Ascending aorta (tissue), 2 donors: Measurements from ENCODE around the gene MUSTN1. TPM values are rescaled to one million over a fixed set of nuclear protein-coding genes. Genes with fewer than 3 reads are reported as not detected.
A peak's percentile ranks its signal among the peaks of the same experiment; 100 is the strongest.

Experiments
- DNase-seq, 2 donors: peaks; one replicate each; pipeline ENCODE4 v3.0.0-alpha.2; 2019; ENCODE audit warnings: low spot score in 2 of 2
- H3K27ac ChIP-seq, 2 donors: fragments of 200-600 bp; sonication (generic); one replicate each; pipeline ENCODE4 v1.5.1; 2016 to 2017; ENCODE audit warnings: mild to moderate bottlenecking in 1 of 2
- H3K27me3 ChIP-seq: fragments of 200-600 bp; sonication (generic); one replicate; pipeline ENCODE4 v1.5.1; 2017
- H3K36me3 ChIP-seq, 2 donors: fragments of 200-600 bp; sonication (generic); one replicate each; pipeline ENCODE4 v1.5.1; 2016
- H3K4me1 ChIP-seq, 2 donors: fragments of 200-600 bp; sonication (generic); one replicate each; pipeline ENCODE4 v1.5.1; 2016 to 2017; ENCODE audit warnings: mild to moderate bottlenecking in 1 of 2
- H3K4me3 ChIP-seq, 2 donors: fragments of 200-600 bp; sonication (generic); one replicate each; pipeline ENCODE4 v1.5.1; 2016 to 2017; ENCODE audit warnings: mild to moderate bottlenecking in 1 of 2
- H3K9me3 ChIP-seq, 2 donors: fragments of 200-600 bp; sonication (generic); one replicate each; pipeline ENCODE4 v1.5.1; 2016
- CTCF ChIP-seq, 3 experiments: fragments of 200-600 bp in 2 of 3; fragments of 450-650 bp in 1 of 3; sonication (generic) in 2 of 3; IDR thresholded peaks; one replicate each; pipeline ENCODE4 v1.5.1; 2016 to 2019; ENCODE audit warnings: antibody characterized with exemption in 3 of 3, mild to moderate bottlenecking in 1 of 3, moderate library complexity in 1 of 3
- intact Hi-C: fragments of 100-400 bp; cut with DNase I; formaldehyde crosslinking; loops from one replicate; pipeline ENCODE4 v1.15.1; 2023
- total RNA-seq: library from RNA; depleted of rRNA; stranded (reverse); fragments of >200 nt; gene quantifications from one replicate; pipeline ENCODE4 v1.1.0, GENCODE V29; 2016

The MUSTN1 gene
- total RNA-seq, 1 donor from 2014 or later, result 132 TPM

- no peak for DNase-seq
- Histone ChIP-seq H3K4me1 (no peaks in the 10 kb centered on the region), H3K27me3 (no peaks in the 10 kb centered on the region), H3K9me3 (no peaks in the 10 kb centered on the region), H3K36me3 (peaks cover 32 to 42% of the 10 kb centered on the region in 2 donors), H3K27ac (no peak overlapping the region), H3K4me3 (no peak overlapping the region)
- TF ChIP-seq CTCF (IDR thresholded peaks at IDR 0.05), result no peak
- intact Hi-C loops, result no loop called here
Measured at GRCh38 chr3:52854013-52854412, 19.2 kb upstream of the MUSTN1 start.

GRCh38 chr3:52852419-52852818 is 17.6 kb upstream of the MUSTN1 start:
- H3K27me3 ChIP-seq, result no peaks in the 10 kb centered on the region
- no peak for TF ChIP-seq CTCF (IDR thresholded peaks at IDR 0.05)
- no peaks in the 10 kb centered on the region for H3K4me1 ChIP-seq
- H3K36me3 ChIP-seq, result peaks cover 40 to 57% of the 10 kb centered on the region in 2 donors
- no peak for DNase-seq
- H3K4me3 ChIP-seq, result no peak overlapping the region
- H3K9me3 ChIP-seq, result no peaks in the 10 kb centered on the region
- intact Hi-C loops, result no loop called here
- no peak overlapping the region for H3K27ac ChIP-seq

GRCh38 chr3:52851348-52851747 is 16.5 kb upstream of the MUSTN1 start:
- H3K36me3 ChIP-seq, result peaks cover 40 to 61% of the 10 kb centered on the region in 2 donors
- H3K27me3 ChIP-seq, result no peaks in the 10 kb centered on the region
- no peaks in the 10 kb centered on the region for H3K9me3 ChIP-seq
- H3K27ac ChIP-seq, result no peak overlapping the region
- no peaks in the 10 kb centered on the region for H3K4me1 ChIP-seq
- no peak for DNase-seq
- intact Hi-C loops, result loop anchor here (2.0 kb wide), 1 partner anchor 83 kb away; no protein-coding TSS in a partner anchor
- H3K4me3 ChIP-seq, result no peak overlapping the region
- TF ChIP-seq CTCF (IDR thresholded peaks at IDR 0.05), result peak; percentile 15 to 51 (median 44)

GRCh38 chr3:52849656-52850055 is 14.8 kb upstream of the MUSTN1 start:
- H3K4me3 ChIP-seq, result no peak overlapping the region
- no peak for DNase-seq
- TF ChIP-seq CTCF (IDR thresholded peaks at IDR 0.05), result no peak
- peak overlapping the region in 1 of 2 donors; percentile 65 for H3K27ac ChIP-seq
- peaks cover 5 to 12% of the 10 kb centered on the region in 2 donors for H3K4me1 ChIP-seq
- intact Hi-C loops, result loop anchor here (2.0 to 5.0 kb wide), 2 partner anchors 85 to 198 kb away; partner anchors contain the start of gene SFMBT1
- H3K9me3 ChIP-seq, result no peaks in the 10 kb centered on the region
- peaks cover 37 to 57% of the 10 kb centered on the region in 2 donors for H3K36me3 ChIP-seq
- H3K27me3 ChIP-seq, result no peaks in the 10 kb centered on the region

DNA sequence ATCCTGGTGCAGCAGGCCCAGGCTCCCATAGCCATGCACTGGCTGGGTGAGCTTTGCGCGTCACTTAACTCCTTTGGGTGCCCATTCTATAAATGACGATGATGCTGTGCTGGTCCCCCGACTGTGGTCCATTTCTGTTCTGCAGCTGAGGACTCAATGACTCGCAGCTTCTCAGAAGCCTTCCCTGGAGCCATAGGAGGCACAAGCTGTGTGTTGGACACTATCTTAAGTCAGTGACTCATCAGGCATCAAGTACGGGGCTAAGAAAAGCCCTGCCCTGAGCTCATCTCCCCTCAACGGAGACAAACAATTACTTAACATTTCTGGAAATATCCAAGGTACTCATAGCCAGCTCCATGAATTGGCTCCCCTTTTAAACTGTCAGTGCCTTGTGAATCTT is 13.8 kb upstream of the MUSTN1 start:
- DNase-seq, result no peak
- no peaks in the 10 kb centered on the region for H3K27me3 ChIP-seq
- intact Hi-C loops, result loop anchor here (5.0 kb wide), 1 partner anchor 199 kb away; the partner anchor contains the start of gene SFMBT1
- peaks cover 11 to 23% of the 10 kb centered on the region in 2 donors for H3K4me1 ChIP-seq
- peaks cover 37 to 53% of the 10 kb centered on the region in 2 donors for H3K36me3 ChIP-seq
- no peak overlapping the region for H3K4me3 ChIP-seq
- H3K27ac ChIP-seq, result peak overlapping the region; percentile 22 to 92
- TF ChIP-seq CTCF (IDR thresholded peaks at IDR 0.05), result no peak
- H3K9me3 ChIP-seq, result no peaks in the 10 kb centered on the region

- Histone ChIP-seq H3K27ac (peak overlapping the region; percentile 89 to 92), H3K4me3 (no peak overlapping the region), H3K9me3 (no peaks in the 10 kb centered on the region), H3K4me1 (peaks cover 11 to 29% of the 10 kb centered on the region in 2 donors), H3K27me3 (no peaks in the 10 kb centered on the region), H3K36me3 (peaks cover 34 to 48% of the 10 kb centered on the region in 2 donors)
- TF ChIP-seq CTCF (IDR thresholded peaks at IDR 0.05), result no peak
- DNase-seq, result no peak
- intact Hi-C loops, result loop anchor here (5.0 kb wide), 1 partner anchor 200 kb away; the partner anchor contains the start of gene SFMBT1
Measured at GRCh38 chr3:52847726-52848125, 12.9 kb upstream of the MUSTN1 start.
